B cell (primary cell): ENCODE measurements around the gene PSENEN. TPM values are rescaled to one million over a fixed set of nuclear protein-coding genes. Genes with fewer than 3 reads are reported as not detected.

Experiments used
- ATAC-seq: fragments of 200-7000 bp; cut with Tn5 transposase; one replicate; pipeline ENCODE4 v1.10.0; 2021; ENCODE audit warnings: low read depth, mild to moderate bottlenecking, moderate number of reproducible peaks, moderate library complexity
- CTCF ChIA-PET: fragments of 350-600 bp; sonication (Branson Sonifier 250); formaldehyde crosslinking; loops from one replicate; lab custom pipeline; 2021; ENCODE audit warnings: antibody characterized with exemption, inconsistent platforms; lab: Charles Lee
- POLR2A ChIA-PET: fragments of 350-600 bp; sonication (Branson Sonifier 250); formaldehyde crosslinking; loops from one replicate; lab custom pipeline; 2021; ENCODE audit warnings: antibody characterized with exemption; lab: Charles Lee
- DNase-seq: peaks from one replicate; pipeline ENCODE4 v3.0.0; 2013
- H2AFZ ChIP-seq: 2 replicates; pipeline ENCODE4 v1.6.1; 2012; ENCODE audit warnings: mild to moderate bottlenecking, low read depth, low read length; ENCODE audit not compliant: insufficient read depth, poor library complexity, severe bottlenecking
- H3K27ac ChIP-seq, 2 donors: 1 replicate in 1 of 2; 2 replicates in 1 of 2; pipeline ENCODE4 v1.5.1; 2012 to 2013; ENCODE audit warnings: low read length in 2 of 2, mild to moderate bottlenecking in 2 of 2, moderate library complexity in 1 of 2
- H3K27me3 ChIP-seq, 4 experiments: fragments of 200-600 bp in 1 of 4; sonication (generic) in 1 of 4; replicated peaks in 1 of 4; 1 replicate in 2 of 4; 2 replicates in 2 of 4; pipeline versions ENCODE4 v1.6.1 to v1.7.0; 2013 to 2016; ENCODE audit warnings: low read length in 3 of 4, mild to moderate bottlenecking in 2 of 4, mixed read lengths in 1 of 4, moderate library complexity in 1 of 4; ENCODE audit not compliant: insufficient read depth in 4 of 4, control insufficient read depth in 3 of 4; ENCODE audit errors: control extremely low read depth in 1 of 4
- H3K36me3 ChIP-seq, 2 experiments: replicated peaks in 1 of 2; 1 replicate in 1 of 2; 2 replicates in 1 of 2; pipeline versions ENCODE4 v1.6.1 to v1.7.1; 2013; ENCODE audit warnings: low read length in 1 of 2; ENCODE audit not compliant: insufficient read depth in 2 of 2, control insufficient read depth in 1 of 2; ENCODE audit errors: control extremely low read depth in 1 of 2, extremely low read depth in 1 of 2
- H3K4me1 ChIP-seq, 2 donors: fragments of 200-600 bp in 1 of 2; sonication (generic) in 1 of 2; 1 replicate in 1 of 2; 2 replicates in 1 of 2; pipeline versions ENCODE4 v1.5.1 to v1.6.1; 2013 to 2017; ENCODE audit warnings: low read length in 2 of 2; ENCODE audit not compliant: control insufficient read depth in 2 of 2, insufficient read depth in 2 of 2
- H3K4me2 ChIP-seq: replicated peaks from 2 replicates; pipeline ENCODE3; 2012; ENCODE audit warnings: mild to moderate bottlenecking, low read depth, low read length; ENCODE audit not compliant: poor library complexity, severe bottlenecking
- H3K4me3 ChIP-seq, 5 experiments: fragments of 200-600 bp in 1 of 5; sonication (generic) in 1 of 5; 1 replicate in 3 of 5; 2 replicates in 2 of 5; pipeline versions ENCODE4 v1.5.1 to v1.7.0; 2011 to 2016; ENCODE audit warnings: low read length in 4 of 5, mild to moderate bottlenecking in 4 of 5, low read depth in 2 of 5, control low read depth in 1 of 5, moderate library complexity in 1 of 5; ENCODE audit not compliant: insufficient read depth in 1 of 5; ENCODE audit errors: control extremely low read depth in 1 of 5, extremely low read depth in 1 of 5
- H3K79me2 ChIP-seq: fragments of 200-600 bp; sonication (generic); one replicate; pipeline ENCODE4 v1.6.0; 2016; ENCODE audit warnings: low read length; ENCODE audit not compliant: control insufficient read depth, insufficient read depth
- H3K9ac ChIP-seq: fragments of 200-600 bp; sonication (generic); 2 replicates; pipeline ENCODE4 v1.6.1; 2017; ENCODE audit warnings: mild to moderate bottlenecking, low read length, moderate library complexity
- H3K9me3 ChIP-seq, 3 donors: one replicate each; pipeline versions ENCODE4 v1.6.1 to v1.7.1; 2013; ENCODE audit warnings: low read length in 2 of 3; ENCODE audit not compliant: control insufficient read depth in 2 of 3, insufficient read depth in 1 of 3; ENCODE audit errors: control extremely low read depth in 1 of 3
- H4K20me1 ChIP-seq: 2 replicates; pipeline ENCODE4 v1.6.0; 2012; ENCODE audit warnings: mild to moderate bottlenecking, low read length; ENCODE audit not compliant: insufficient read depth, control insufficient read depth, poor library complexity, severe bottlenecking
- H3K27ac Mint-ChIP-seq: one replicate; pipeline ENCODE4 v1.8.0; 2021; ENCODE audit warnings: mixed read lengths
- H3K27me3 Mint-ChIP-seq: one replicate; pipeline ENCODE4 v1.8.0; 2021; ENCODE audit warnings: mixed read lengths
- H3K4me1 Mint-ChIP-seq: one replicate; pipeline ENCODE4 v1.8.0; 2021; ENCODE audit warnings: mixed read lengths
- H3K4me3 Mint-ChIP-seq: one replicate; pipeline ENCODE4 v1.8.0; 2021; ENCODE audit warnings: mixed read lengths
- H3K9me3 Mint-ChIP-seq: one replicate; pipeline ENCODE4 v1.8.0; 2022; ENCODE audit warnings: mixed read lengths; ENCODE audit not compliant: insufficient read depth
- CTCF ChIP-seq: fragments of 200-600 bp; IDR thresholded peaks from one replicate; pipeline ENCODE4 v1.8.0; 2022; ENCODE audit warnings: antibody characterized with exemption, mild to moderate bottlenecking
- EZH2 ChIP-seq: IDR thresholded peaks from 2 replicates; pipeline ENCODE4 v1.6.1; 2012; ENCODE audit warnings: borderline replicate concordance, low read depth, mild to moderate bottlenecking, moderate library complexity, low read length; ENCODE audit not compliant: insufficient read depth, poor library complexity, severe bottlenecking
- WGBS: methylation state at CpG from one replicate; pipeline ENCODE4 v1.1.5; 2013; ENCODE audit warnings: missing lambda C conversion rate; ENCODE audit not compliant: insufficient coverage; 5-methylcytosine and 5-hydroxymethylcytosine counted together
- intact Hi-C: fragments of 100-400 bp; cut with micrococcal nuclease; formaldehyde crosslinking; loops from one replicate; pipeline ENCODE4 v1.10.0; 2022
- polyA plus RNA-seq: library from polyadenylated mRNA; depleted of rRNA; stranded (reverse); fragments of >200 nt; gene quantifications from 2 replicates; pipeline ENCODE4 v1.2.3, GENCODE V29; 2012
- total RNA-seq, 2 donors: library from RNA; stranded (reverse); fragments of 120-200 nt in 1 of 2; gene quantifications; 1 replicate in 1 of 2; 2 replicates in 1 of 2; pipeline versions ENCODE4 v1.2.3 to v1.2.4, GENCODE V29; 2013 to 2022

Gene PSENEN
- total and polyA plus RNA-seq, 2 donors (not counting 1 experiment from before 2014, with no cell fraction given): 17.7 to 36.4 TPM

GRCh38 chr19:35780717-35781116 lies 35.3 kb downstream of the PSENEN start:
- Mint-ChIP-seq H3K27ac (no peak overlapping the region), H3K9me3 (no peaks in the 10 kb centered on the region), H3K4me1 (peaks cover 2% of the 10 kb centered on the region), H3K4me3 (no peak overlapping the region), H3K27me3 (no peaks in the 10 kb centered on the region)
- ChIA-PET CTCF (no interaction called here), POLR2A (no interaction called here)
- Histone ChIP-seq H3K79me2 (peaks cover 4% of the 10 kb centered on the region), H3K4me1 (peaks cover 6 to 8% of the 10 kb centered on the region in 2 donors), H3K27me3 (no peaks in the 10 kb centered on the region), H3K36me3 (peaks cover 0 to 5% of the 10 kb centered on the region in 2 experiments), H3K9ac (no peak overlapping the region), H2AFZ (no peak overlapping the region), H3K4me3 (no peak overlapping the region), H3K9me3 (no peaks in the 10 kb centered on the region), H4K20me1 (no peaks in the 10 kb centered on the region), H3K4me2 (no peak overlapping the region), H3K27ac (no peak overlapping the region)
- intact Hi-C loops: no loop called here
- ATAC-seq (no peak), DNase-seq (no peak)
- TF ChIP-seq EZH2 (no peak), CTCF (no peak)
- 97% methylated on average over 18 of the region's 20 CpGs for WGBS

DNA sequence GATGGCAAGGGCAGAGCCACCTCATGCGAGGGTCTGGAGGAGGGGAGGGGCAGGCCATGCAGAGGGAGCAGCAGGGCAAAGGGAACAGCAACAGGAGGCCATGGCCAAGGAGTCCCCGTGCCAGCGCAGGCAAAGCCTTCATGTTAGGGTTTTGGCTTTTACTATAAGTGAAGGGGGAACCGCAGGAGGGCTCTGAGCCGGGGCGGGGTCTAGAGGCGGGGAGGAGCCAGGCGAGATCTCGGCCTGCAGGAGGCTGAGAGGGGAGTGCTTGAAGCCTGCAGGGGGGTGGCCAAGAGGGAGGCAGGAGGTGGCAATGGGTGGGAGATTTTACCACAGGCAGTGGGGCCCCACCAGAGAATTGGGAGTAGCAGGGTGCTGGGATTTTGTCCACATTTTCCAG lies 36.2 kb downstream of the PSENEN start:
- H3K79me2 ChIP-seq: no peaks in the 10 kb centered on the region
- DNase-seq: no peak
- no peaks in the 10 kb centered on the region for H3K9me3 ChIP-seq
- 97% methylated on average over 6 of the region's 9 CpGs for WGBS
- no peaks in the 10 kb centered on the region for H3K27me3 Mint-ChIP-seq
- ChIA-PET POLR2A (no interaction called here), CTCF (no interaction called here)
- ATAC-seq: no peak
- TF ChIP-seq CTCF: no peak
- no peak for TF ChIP-seq EZH2
- no peak overlapping the region for H3K27ac Mint-ChIP-seq
- H3K4me3 ChIP-seq: no peak overlapping the region
- H3K4me3 Mint-ChIP-seq: no peak overlapping the region
- no peaks in the 10 kb centered on the region for H3K4me1 Mint-ChIP-seq
- H3K27me3 ChIP-seq: no peaks in the 10 kb centered on the region
- H3K4me1 ChIP-seq: no peaks in the 10 kb centered on the region
- H3K36me3 ChIP-seq: peaks cover 0 to 5% of the 10 kb centered on the region in 2 experiments
- no peak overlapping the region for H3K9ac ChIP-seq
- H4K20me1 ChIP-seq: no peaks in the 10 kb centered on the region
- no peak overlapping the region for H3K4me2 ChIP-seq
- intact Hi-C loops: no loop called here
- no peak overlapping the region for H3K27ac ChIP-seq
- H3K9me3 Mint-ChIP-seq: no peaks in the 10 kb centered on the region
- H2AFZ ChIP-seq: no peak overlapping the region
